ENCODE data around the gene MANSC1. TPM values are rescaled to one million over a fixed set of nuclear protein-coding genes. Genes with fewer than 3 reads are reported as not detected.

Gene MANSC1
- total and polyA plus RNA-seq, 9 of the 15 experiments (the other 6 are each of a cell fraction or from before 2014, with no cell fraction given) = 0.76 to 8.6 (median 3.1) TPM

GRCh38 chr12:12286441-12286840 lies 63.6 kb downstream of the MANSC1 start:
- Histone ChIP-seq H3K4me2 (ENCODE audit: insufficient read depth, low read length) (no peak overlapping the region), H3K27me3 (ENCODE audit: control insufficient read depth in 2 of 2, insufficient read depth in 2 of 2, low read length in 2 of 2) (no peaks in the 10 kb centered on the region; a peak in 2 of 5 replicates), H3K27ac (ENCODE audit: extremely low read depth, low read depth, low read length) (no peak overlapping the region), H4K20me1 (replicated peaks; ENCODE audit: control insufficient read depth, insufficient read depth, low read length) (no peaks in the 10 kb centered on the region), H3K4me1 (replicated peaks in 1 of 2; ENCODE audit: control insufficient read depth in 2 of 2, insufficient read depth in 2 of 2, low read length in 2 of 2) (no peaks in the 10 kb centered on the region; a peak in 1 of 5 replicates), H3K9me3 (replicated peaks; ENCODE audit: control insufficient read depth, insufficient read depth, low read depth, low read length) (no peaks in the 10 kb centered on the region), H3K36me3 (ENCODE audit: control insufficient read depth, insufficient read depth, low read length) (no peaks in the 10 kb centered on the region), H3K9me1 (ENCODE audit: control insufficient read depth, insufficient read depth, low read length) (no peaks in the 10 kb centered on the region), H3K4me3 (no peak overlapping the region), H3K9ac (ENCODE audit: insufficient read depth in 1 of 2, low read depth in 2 of 2, low read length in 2 of 2) (no peak overlapping the region), H3K79me2 (ENCODE audit: control insufficient read depth, insufficient read depth, low read length) (no peaks in the 10 kb centered on the region), H2AFZ (ENCODE audit: low read depth, low read length) (no peak overlapping the region)
- DNase-seq (ENCODE audit: extremely low read depth in 1 of 4, low spot score in 3 of 4) = no peak
- no peak for TF ChIP-seq MYC (IDR thresholded peaks at IDR 0.05; ENCODE audit: low read depth, low read length)
- TF ChIP-seq MYC (CRISPR knock-in tag; IDR thresholded peaks at IDR 0.05; ENCODE audit: borderline replicate concordance, low read depth) = no peak
- no peak for TF ChIP-seq PHF21A (IDR thresholded peaks at IDR 0.05; ENCODE audit: borderline replicate concordance, low read depth)
- TF ChIP-seq RERE (CRISPR knock-in tag; IDR thresholded peaks at IDR 0.05; ENCODE audit: borderline replicate concordance) = no peak
- BruUV-seq (replicated peaks) = no TSS peak
- FAIRE-seq = no peak
- WGBS (ENCODE audit: insufficient coverage, low coverage, missing lambda C conversion rate) = 34% methylated on average over 3 of the region's 5 CpGs
- in situ Hi-C loops (cut with MboI) (no loop called here), intact Hi-C loops (cut with micrococcal nuclease) (no loop called here)
- ChIA-PET CTCF (ENCODE audit: low intra/inter-chr PET ratio) (no interaction called here), POLR2A (interaction anchor here (1.0 kb wide), 1 partner anchor 11 kb away, joined by 3 read pairs; no protein-coding TSS in a partner anchor)
- ATAC-seq = no peak

All from K562 (cell line).